Testis (tissue), 3 donors: ENCODE measurements around the gene FOXI1. TPM values are rescaled to one million over a fixed set of nuclear protein-coding genes. Genes with fewer than 3 reads are reported as not detected.

Source experiments
- DNase-seq: peaks from one replicate; pipeline ENCODE4 v3.0.0-alpha.2; 2019
- H3K27ac ChIP-seq, 2 donors: fragments of 200-600 bp; sonication (generic); one replicate each; pipeline ENCODE4 v1.5.1; 2019
- H3K27me3 ChIP-seq: fragments of 200-600 bp; sonication (generic); one replicate; pipeline ENCODE4 v1.5.1; 2019
- H3K36me3 ChIP-seq: fragments of 200-600 bp; sonication (generic); one replicate; pipeline ENCODE4 v1.5.1; 2017; ENCODE audit warnings: low read depth; ENCODE audit errors: missing control alignments
- H3K4me1 ChIP-seq: fragments of 200-600 bp; sonication (generic); one replicate; pipeline ENCODE4 v1.5.1; 2019
- H3K4me3 ChIP-seq, 2 donors: fragments of 200-600 bp; sonication (generic); one replicate each; pipeline ENCODE4 v1.5.1; 2017 to 2019
- H3K9me3 ChIP-seq: fragments of 200-600 bp; sonication (generic); one replicate; pipeline ENCODE4 v1.5.1; 2017
- POLR2A ChIP-seq: fragments of 450-650 bp; IDR thresholded peaks from one replicate; pipeline ENCODE4 v1.6.1; 2017; ENCODE audit warnings: antibody characterized with exemption, mild to moderate bottlenecking, moderate library complexity
- whole genome bisulfite sequencing, 2 donors: methylation state at CpG; one replicate each; pipeline ENCODE4 v1.1.5; 2018; 5-methylcytosine and 5-hydroxymethylcytosine counted together
- intact Hi-C: fragments of 100-400 bp; cut with DNase I; formaldehyde crosslinking; loops from one replicate; pipeline ENCODE4 v1.15.1; 2023; ENCODE audit warnings: low total_unique reads
- polyA plus RNA-seq: library from polyadenylated mRNA; stranded (reverse); fragments of 350-450 nt; fragmentation: Illumina TruSeq; extraction: RNeasy Lipid Tissue Mini Kit (QIAGEN cat#74804); gene quantifications from one replicate; pipeline ENCODE4 v1.2.3, GENCODE V29; 2014; ENCODE audit warnings: low read depth, low replicate concordance; ENCODE audit not compliant: insufficient read depth
- total RNA-seq, 2 donors: library from RNA; depleted of rRNA; stranded (reverse); fragments of >200 nt; gene quantifications; one replicate each; pipeline ENCODE4 v1.2.3, GENCODE V29; 2016
- TF ChIP-seq, protein P1 (sequence below), 3 experiments: fragments of 450-650 bp in 2 of 3; fragments of 200-600 bp in 1 of 3; sonication (generic) in 1 of 3; IDR thresholded peaks; one replicate each; pipeline ENCODE4 v1.5.1; 2016 to 2019; ENCODE audit warnings: antibody characterized with exemption in 3 of 3, mild to moderate bottlenecking in 2 of 3, moderate library complexity in 1 of 3

Gene FOXI1
- total and polyA plus RNA-seq, 3 donors from 2014 or later: 0.19 to 0.26 TPM; not detected in 1

DNA sequence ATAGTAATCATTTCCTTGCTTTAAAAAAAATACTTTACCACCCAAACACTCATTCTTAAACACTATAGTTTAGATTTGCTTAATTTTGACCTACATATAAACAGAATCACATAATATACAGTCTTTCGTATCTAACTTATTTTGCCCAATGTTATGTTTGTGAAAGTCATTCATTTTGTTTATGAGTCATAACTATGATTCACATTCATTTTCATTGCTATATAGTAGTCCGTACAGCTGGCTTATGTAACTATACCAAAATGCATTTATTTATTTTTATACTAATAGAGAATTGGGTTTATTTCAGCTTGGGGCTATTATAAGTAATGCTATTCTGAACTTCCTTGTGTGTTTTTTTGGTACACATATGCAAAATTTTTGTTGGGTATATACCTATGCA, 33.9 kb upstream of the FOXI1 start:
- no peak overlapping the region for H3K27ac ChIP-seq
- no peak overlapping the region for H3K4me3 ChIP-seq
- H3K36me3 ChIP-seq: no peaks in the 10 kb centered on the region
- DNase-seq: no peak
- no peaks in the 10 kb centered on the region for H3K9me3 ChIP-seq
- no peaks in the 10 kb centered on the region for H3K27me3 ChIP-seq
- WGBS, 2 donors: 94 to 97% methylated on average over 2 of the region's 2 CpGs
- intact Hi-C loops: no loop called here
- TF ChIP-seq POLR2A: no peak
- TF ChIP-seq, protein P1, sequence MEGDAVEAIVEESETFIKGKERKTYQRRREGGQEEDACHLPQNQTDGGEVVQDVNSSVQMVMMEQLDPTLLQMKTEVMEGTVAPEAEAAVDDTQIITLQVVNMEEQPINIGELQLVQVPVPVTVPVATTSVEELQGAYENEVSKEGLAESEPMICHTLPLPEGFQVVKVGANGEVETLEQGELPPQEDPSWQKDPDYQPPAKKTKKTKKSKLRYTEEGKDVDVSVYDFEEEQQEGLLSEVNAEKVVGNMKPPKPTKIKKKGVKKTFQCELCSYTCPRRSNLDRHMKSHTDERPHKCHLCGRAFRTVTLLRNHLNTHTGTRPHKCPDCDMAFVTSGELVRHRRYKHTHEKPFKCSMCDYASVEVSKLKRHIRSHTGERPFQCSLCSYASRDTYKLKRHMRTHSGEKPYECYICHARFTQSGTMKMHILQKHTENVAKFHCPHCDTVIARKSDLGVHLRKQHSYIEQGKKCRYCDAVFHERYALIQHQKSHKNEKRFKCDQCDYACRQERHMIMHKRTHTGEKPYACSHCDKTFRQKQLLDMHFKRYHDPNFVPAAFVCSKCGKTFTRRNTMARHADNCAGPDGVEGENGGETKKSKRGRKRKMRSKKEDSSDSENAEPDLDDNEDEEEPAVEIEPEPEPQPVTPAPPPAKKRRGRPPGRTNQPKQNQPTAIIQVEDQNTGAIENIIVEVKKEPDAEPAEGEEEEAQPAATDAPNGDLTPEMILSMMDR (IDR thresholded peaks at IDR 0.05): no peak
- no peaks in the 10 kb centered on the region for H3K4me1 ChIP-seq

DNA sequence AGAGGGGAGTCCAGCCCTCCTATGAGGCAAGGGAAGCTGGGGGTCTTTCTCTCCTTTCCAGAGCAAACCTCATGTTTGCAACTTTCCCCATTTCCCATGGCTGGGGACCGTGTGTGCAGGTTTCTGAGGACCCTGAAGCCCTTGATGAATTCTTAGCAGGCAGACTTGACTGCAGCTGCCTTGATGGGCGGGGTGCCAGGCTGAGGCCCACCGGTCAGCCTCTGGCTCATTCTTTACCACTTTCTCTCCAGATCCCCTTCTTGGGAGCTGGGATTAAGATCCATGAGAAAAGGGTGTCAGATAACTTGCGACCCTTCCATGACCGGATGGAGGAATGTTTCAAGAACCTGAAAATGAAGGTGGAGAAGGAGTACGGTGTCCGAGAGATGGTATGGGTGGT, 30.0 kb upstream of the FOXI1 start:
- no peak overlapping the region for H3K27ac ChIP-seq
- intact Hi-C loops: no loop called here

DNA sequence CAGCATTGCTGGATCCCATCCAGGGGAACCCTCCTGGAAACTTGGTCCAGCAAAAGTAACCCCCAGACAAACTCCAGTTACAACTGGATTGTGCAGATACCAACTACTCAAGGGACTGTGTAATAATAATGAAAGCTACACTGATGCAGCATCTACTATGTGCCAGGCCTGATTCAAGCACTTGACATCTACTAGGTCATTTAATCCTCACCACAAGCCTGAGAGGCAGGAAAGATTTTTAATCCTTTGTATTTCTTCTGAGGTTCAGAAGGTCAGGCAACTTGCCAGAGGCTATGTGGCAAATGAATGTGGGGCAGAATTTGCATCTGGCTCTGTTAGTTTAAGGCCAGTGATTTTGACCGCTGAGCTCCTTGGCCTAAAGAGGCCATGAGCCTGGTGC, 29.5 kb upstream of the FOXI1 start:
- Histone ChIP-seq H3K4me3 (no peak overlapping the region), H3K27me3 (no peaks in the 10 kb centered on the region), H3K36me3 (no peaks in the 10 kb centered on the region), H3K4me1 (no peaks in the 10 kb centered on the region), H3K27ac (no peak overlapping the region), H3K9me3 (no peaks in the 10 kb centered on the region)
- WGBS, 2 donors: 81 to 100% methylated on average over 1 of the region's 1 CpG
- no peak for DNase-seq
- TF ChIP-seq, protein P1 (IDR thresholded peaks at IDR 0.05): no peak
- no peak for TF ChIP-seq POLR2A
- intact Hi-C loops: no loop called here

More for the DNA sequence above, 30.0 kb upstream of the FOXI1 start:
- no peak overlapping the region for H3K4me3 ChIP-seq
- H3K9me3 ChIP-seq: no peaks in the 10 kb centered on the region
- 91 to 93% methylated on average over 7 of the region's 7 CpGs for WGBS, 2 donors
- TF ChIP-seq, protein P1 (IDR thresholded peaks at IDR 0.05): no peak
- no peaks in the 10 kb centered on the region for H3K36me3 ChIP-seq
- DNase-seq: no peak
- H3K4me1 ChIP-seq: no peaks in the 10 kb centered on the region
- no peaks in the 10 kb centered on the region for H3K27me3 ChIP-seq

DNA sequence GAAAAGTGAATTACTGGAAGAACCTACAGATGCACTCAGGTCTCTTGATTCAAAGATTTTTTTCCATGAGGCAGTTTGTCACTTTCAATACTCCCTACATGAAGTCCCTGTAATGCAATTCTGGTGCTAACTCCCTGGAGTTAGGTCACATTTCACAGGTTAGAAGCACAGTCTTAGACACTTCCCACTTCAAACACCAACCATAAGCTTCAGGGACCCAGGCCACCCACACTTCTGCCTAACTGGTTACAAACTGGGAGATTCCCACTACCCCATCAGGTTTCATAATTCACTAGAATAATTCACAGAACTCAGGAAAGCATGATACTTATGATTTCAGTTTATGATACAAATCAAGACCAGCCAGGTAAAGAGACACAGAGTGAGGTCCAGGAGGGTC, 29.0 kb upstream of the FOXI1 start:
- Histone ChIP-seq H3K27me3 (no peaks in the 10 kb centered on the region), H3K4me1 (no peaks in the 10 kb centered on the region), H3K36me3 (no peaks in the 10 kb centered on the region), H3K4me3 (no peak overlapping the region), H3K9me3 (no peaks in the 10 kb centered on the region), H3K27ac (no peak overlapping the region)
- TF ChIP-seq POLR2A: no peak
- DNase-seq: no peak
- intact Hi-C loops: no loop called here

DNA sequence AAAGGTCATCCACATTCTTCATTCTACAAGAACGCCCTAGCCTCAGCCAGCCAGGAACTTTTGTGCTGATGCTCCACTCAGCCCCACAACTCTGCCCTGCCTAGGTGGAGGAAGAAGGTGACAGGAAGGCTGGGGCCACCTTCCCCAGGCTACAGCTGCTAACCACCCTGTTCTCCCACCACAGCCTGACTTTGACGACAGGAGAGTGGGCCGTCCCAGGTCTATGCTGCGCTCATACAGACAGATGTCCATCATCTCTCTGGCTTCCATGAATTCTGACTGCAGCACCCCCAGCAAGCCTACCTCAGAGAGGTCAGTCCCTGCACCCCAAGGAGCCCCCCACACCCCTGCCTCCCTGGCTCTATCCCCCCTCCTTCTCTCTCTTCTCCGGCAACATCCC, 28.2 kb upstream of the FOXI1 start:
- H3K9me3 ChIP-seq: no peaks in the 10 kb centered on the region
- no peak for DNase-seq
- 87 to 91% methylated on average over 5 of the region's 5 CpGs for WGBS, 2 donors
- H3K4me3 ChIP-seq: no peak overlapping the region
- H3K4me1 ChIP-seq: no peaks in the 10 kb centered on the region
- H3K27me3 ChIP-seq: no peaks in the 10 kb centered on the region
- intact Hi-C loops: no loop called here
- H3K27ac ChIP-seq: no peak overlapping the region
- TF ChIP-seq, protein P1 (IDR thresholded peaks at IDR 0.05): no peak
- TF ChIP-seq POLR2A: no peak
- H3K36me3 ChIP-seq: no peaks in the 10 kb centered on the region
